GM10248 (cell line): ENCODE results near the gene TEAD1.

ENCODE experiments used
- CTCF ChIA-PET: fragments of 300-600 bp; sonication (Branson Sonifier 250); formaldehyde crosslinking; extraction: SDS; loops from one replicate; lab custom pipeline; 2021; ENCODE audit warnings: antibody characterized with exemption; lab: Yijun Ruan, JAX
- POLR2A ChIA-PET: fragments of 350-650 bp; sonication (Branson Sonifier 250); formaldehyde crosslinking; extraction: SDS; loops from one replicate; lab custom pipeline; 2020; ENCODE audit warnings: antibody characterized with exemption; lab: Yijun Ruan, JAX
- DNase-seq: peaks from one replicate; pipeline ENCODE4 v3.0.0; 2012; ENCODE audit errors: extremely low spot score
- CTCF ChIP-seq: IDR thresholded peaks from 2 replicates; pipeline ENCODE4 v1.5.1; 2012; ENCODE audit warnings: mild to moderate bottlenecking, low read depth; ENCODE audit errors: extremely low read depth, missing control alignments, control extremely low read depth

Gene TEAD1

GRCh38 chr11:12695221-12695794 is 21.1 kb downstream of the TEAD1 start:
- POLR2A ChIA-PET: no interaction called here
- TF ChIP-seq CTCF: no peak
- no peak for DNase-seq
- CTCF ChIA-PET: no interaction called here

- CTCF ChIA-PET: no interaction called here
- POLR2A ChIA-PET: no interaction called here
- no peak for DNase-seq
- TF ChIP-seq CTCF: no peak
Observed at GRCh38 chr11:12695873-12696272, 21.7 kb downstream of the TEAD1 start.

GRCh38 chr11:12696911-12697581 is 22.8 kb downstream of the TEAD1 start:
- ChIA-PET POLR2A (no interaction called here), CTCF (no interaction called here)

GRCh38 chr11:12698048-12698447 is 23.8 kb downstream of the TEAD1 start:
- no peak for DNase-seq
- no peak for TF ChIP-seq CTCF
- ChIA-PET CTCF (no interaction called here), POLR2A (no interaction called here)

More at GRCh38 chr11:12696911-12697581, 22.8 kb downstream of the TEAD1 start:
- DNase-seq: no peak
- no peak for TF ChIP-seq CTCF

- TF ChIP-seq CTCF: no peak
- DNase-seq: no peak
- ChIA-PET POLR2A (no interaction called here), CTCF (interaction anchor here (1.1 kb wide), 1 partner anchor 10 kb away, joined by 3 read pairs; no protein-coding TSS in a partner anchor)
Observed at GRCh38 chr11:12701811-12702592, 27.8 kb downstream of the TEAD1 start.

GRCh38 chr11:12702999-12703453 is 28.8 kb downstream of the TEAD1 start:
- no peak for DNase-seq
- CTCF ChIA-PET: interaction anchor here (1.1 kb wide), 1 partner anchor 9 kb away, joined by 3 read pairs; no protein-coding TSS in a partner anchor
- TF ChIP-seq CTCF: no peak
- POLR2A ChIA-PET: no interaction called here
